ENCODE data around the gene TLX1. TPM values are rescaled to one million over a fixed set of nuclear protein-coding genes. Genes with fewer than 3 reads are reported as not detected.

Gene TLX1
- total RNA-seq, 4 donors from 2014 or later: not detected

DNA sequence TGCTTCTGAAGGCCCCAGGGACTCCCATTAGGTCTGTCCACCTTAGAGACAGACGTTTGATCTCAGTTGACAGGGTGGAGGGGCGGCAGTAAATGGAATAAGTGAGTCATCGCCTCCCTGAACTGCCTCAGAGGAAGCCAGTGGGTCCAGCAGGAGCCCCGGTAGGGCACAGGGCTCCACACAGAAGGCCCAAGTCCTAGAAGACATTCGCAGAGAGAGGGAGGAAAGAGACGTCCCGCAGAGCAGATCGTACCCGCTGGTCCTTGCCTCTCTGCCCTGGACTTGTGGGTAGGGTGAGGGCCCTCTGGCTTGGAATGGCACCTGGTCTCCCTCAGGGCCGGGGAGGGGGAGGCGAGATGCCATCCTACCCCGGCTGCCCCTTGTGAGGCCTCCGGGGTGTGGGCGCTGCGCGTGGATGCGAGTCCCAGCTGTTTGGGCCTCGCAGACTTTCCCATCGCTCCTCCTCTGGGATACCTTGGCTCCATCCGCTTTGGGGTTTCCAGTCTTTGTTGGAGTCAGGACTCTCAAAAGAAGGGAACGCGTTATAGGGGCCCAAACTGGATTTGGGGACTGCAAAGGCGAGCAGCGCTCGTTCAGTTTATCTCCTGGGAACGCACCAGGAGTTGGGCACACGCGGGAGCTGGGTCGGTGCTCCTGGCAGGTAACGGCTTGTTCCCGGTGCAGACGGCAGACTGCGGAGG lies 5.1 kb downstream of the TLX1 start:
- TF ChIP-seq, protein P1, sequence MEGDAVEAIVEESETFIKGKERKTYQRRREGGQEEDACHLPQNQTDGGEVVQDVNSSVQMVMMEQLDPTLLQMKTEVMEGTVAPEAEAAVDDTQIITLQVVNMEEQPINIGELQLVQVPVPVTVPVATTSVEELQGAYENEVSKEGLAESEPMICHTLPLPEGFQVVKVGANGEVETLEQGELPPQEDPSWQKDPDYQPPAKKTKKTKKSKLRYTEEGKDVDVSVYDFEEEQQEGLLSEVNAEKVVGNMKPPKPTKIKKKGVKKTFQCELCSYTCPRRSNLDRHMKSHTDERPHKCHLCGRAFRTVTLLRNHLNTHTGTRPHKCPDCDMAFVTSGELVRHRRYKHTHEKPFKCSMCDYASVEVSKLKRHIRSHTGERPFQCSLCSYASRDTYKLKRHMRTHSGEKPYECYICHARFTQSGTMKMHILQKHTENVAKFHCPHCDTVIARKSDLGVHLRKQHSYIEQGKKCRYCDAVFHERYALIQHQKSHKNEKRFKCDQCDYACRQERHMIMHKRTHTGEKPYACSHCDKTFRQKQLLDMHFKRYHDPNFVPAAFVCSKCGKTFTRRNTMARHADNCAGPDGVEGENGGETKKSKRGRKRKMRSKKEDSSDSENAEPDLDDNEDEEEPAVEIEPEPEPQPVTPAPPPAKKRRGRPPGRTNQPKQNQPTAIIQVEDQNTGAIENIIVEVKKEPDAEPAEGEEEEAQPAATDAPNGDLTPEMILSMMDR (IDR thresholded peaks at IDR 0.05; ENCODE audit: low read depth): no peak

DNA sequence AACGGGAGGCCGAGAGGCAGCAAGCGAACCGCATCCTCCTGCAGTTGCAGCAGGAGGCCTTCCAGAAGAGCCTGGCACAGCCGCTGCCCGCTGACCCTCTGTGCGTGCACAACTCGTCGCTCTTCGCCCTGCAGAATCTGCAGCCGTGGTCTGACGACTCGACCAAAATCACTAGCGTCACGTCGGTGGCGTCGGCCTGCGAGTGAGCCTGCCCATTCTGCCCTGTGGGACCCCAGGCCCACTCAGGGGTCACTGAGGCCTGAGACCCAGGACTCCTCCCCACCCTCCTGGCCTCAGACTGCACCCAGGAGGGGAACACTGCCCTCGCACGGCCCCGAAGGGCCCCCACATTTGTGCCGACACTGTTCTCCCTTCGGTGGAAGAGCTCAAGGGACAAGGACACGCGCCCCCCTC lies 5.6 kb downstream of the TLX1 start:
- TF ChIP-seq, protein P1 (IDR thresholded peaks at IDR 0.05; ENCODE audit: low read depth): no peak

DNA sequence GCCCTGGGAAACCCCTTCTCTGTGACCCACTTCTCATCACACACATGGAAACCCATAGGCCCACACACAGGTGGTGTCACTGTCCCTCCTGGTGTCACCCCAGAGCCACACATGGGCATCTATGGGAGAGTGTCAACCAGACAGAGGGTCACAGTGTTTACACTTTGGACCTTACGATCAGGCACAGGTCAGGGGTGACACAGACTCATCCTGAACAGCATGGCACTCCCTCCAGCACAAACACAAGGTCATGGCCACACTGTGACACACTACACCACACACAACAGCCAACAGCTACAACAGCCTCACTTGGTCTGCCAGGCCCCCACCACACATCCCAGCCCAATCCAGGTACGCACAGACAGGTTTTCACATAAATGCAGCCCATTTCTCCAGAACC lies 6.2 kb downstream of the TLX1 start:
- TF ChIP-seq, protein P1 (IDR thresholded peaks at IDR 0.05; ENCODE audit: low read depth): no peak

DNA sequence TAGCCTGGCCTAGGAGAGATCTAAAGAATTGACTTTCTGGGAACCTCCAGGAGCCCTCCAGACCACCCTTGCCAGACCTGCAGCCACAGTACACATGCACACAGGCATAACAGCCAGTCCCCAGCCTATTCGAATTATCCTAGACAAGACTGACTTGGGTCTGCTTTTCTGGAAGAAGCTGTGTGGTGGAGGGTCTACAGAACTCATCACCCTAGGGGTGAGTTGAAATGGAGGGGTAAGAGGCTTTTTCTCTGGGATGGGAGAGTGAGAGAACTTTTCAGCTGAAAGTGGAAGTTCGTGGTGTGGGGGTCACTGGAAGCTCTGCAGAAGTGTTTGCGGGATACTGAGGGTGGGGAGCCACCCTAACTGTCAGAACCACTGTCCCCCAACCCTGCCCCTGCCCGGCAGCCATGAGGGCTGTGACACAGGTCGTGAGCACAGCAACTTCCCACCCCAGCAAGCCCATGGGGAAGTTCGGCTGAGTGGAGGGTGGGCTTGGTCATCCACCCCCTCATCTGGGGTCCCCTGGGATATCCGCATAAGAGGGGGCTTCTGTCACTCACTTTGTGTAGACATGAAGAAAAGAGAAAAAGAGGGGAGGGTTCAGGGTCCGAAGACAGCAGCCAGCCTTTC lies 7.8 kb downstream of the TLX1 start:
- TF ChIP-seq, protein P1 (IDR thresholded peaks at IDR 0.05; ENCODE audit: low read depth): no peak

- TF ChIP-seq, protein P1 (IDR thresholded peaks at IDR 0.05; ENCODE audit: low read depth): no peak
Observed at GRCh38 chr10:101139421-101139911, 8.4 kb downstream of the TLX1 start.

GRCh38 chr10:101140084-101140949 lies 9.2 kb downstream of the TLX1 start:
- TF ChIP-seq, protein P1 (IDR thresholded peaks at IDR 0.05; ENCODE audit: low read depth): no peak
